ENCODE results near the gene TMEM94. TPM values are rescaled to one million over a fixed set of nuclear protein-coding genes. Genes with fewer than 3 reads are reported as not detected.

The TMEM94 gene
- total RNA-seq (94.7 TPM), polyA plus RNA-seq (1 to 10 TPM; 4.0 to 8.4 (median 6.2) TPM)

GRCh38 chr17:75456417-75457046 lies at the start of gene TMEM94:
Gene TMEM94, plus strand, starts transcription at chr17:75456635. Its CDS starts 15,271 bp downstream, at chr17:75471906.
- H3K4me1 Mint-ChIP-seq = peaks cover 12 to 47% (median 31%) of the 10 kb centered on the region in 4 donors
- H3K4me1 ChIP-seq (ENCODE audit: control insufficient read depth, insufficient read depth, low read length, poor library complexity, severe bottlenecking) = peaks cover 17% of the 10 kb centered on the region
- H3K27ac Mint-ChIP-seq = peak within 1 kb of the TSS; percentile 94 to 98 (median 97)

GRCh38 chr17:75407655-75408352 lies 48.6 kb upstream of the TMEM94 start:
- no peak for DNase-seq

More at GRCh38 chr17:75456417-75457046, at the start of gene TMEM94:
- Mint-ChIP-seq H3K9me3 (no peaks in the 10 kb centered on the region), H3K36me3 (no peaks in the 10 kb centered on the region), H3K4me3 (peak within 1 kb of the TSS; percentile 94 to 99 (median 98)), H3K27me3 (no peaks in the 10 kb centered on the region)
- Histone ChIP-seq H3K36me3 (ENCODE audit: control insufficient read depth, insufficient read depth, low read length) (no peaks in the 10 kb centered on the region), H3K9me3 (ENCODE audit: control insufficient read depth in 2 of 2, low read length in 2 of 2) (no peaks in the 10 kb centered on the region), H3K27me3 (ENCODE audit: control insufficient read depth, insufficient read depth, low read length) (no peaks in the 10 kb centered on the region), H3K27ac (ENCODE audit: insufficient read depth, low read length, poor library complexity, severe bottlenecking) (peak within 1 kb of the TSS; percentile 68), H3K4me3 (ENCODE audit: low read depth, low read length) (peak within 1 kb of the TSS; percentile 90)
- DNase-seq (peak; percentile 89 to 98 (median 92)), ATAC-seq (ENCODE audit: low read depth in 2 of 2) (peak; percentile 96 to 97)

GRCh38 chr17:75410141-75410540 lies 46.3 kb upstream of the TMEM94 start:
- Mint-ChIP-seq H3K4me1 (peaks cover 10 to 30% (median 18%) of the 10 kb centered on the region in 4 donors), H3K27ac (peak overlapping the region in 1 of 3 donors; percentile 14), H3K27me3 (peaks cover 22% of the 10 kb centered on the region), H3K4me3 (peak overlapping the region in 1 of 4 donors; percentile 71), H3K36me3 (no peaks in the 10 kb centered on the region), H3K9me3 (no peaks in the 10 kb centered on the region)
- no peaks in the 10 kb centered on the region for H3K36me3 ChIP-seq (ENCODE audit: control insufficient read depth, insufficient read depth, low read length)
- no peak overlapping the region for H3K27ac ChIP-seq (ENCODE audit: insufficient read depth, low read length, poor library complexity, severe bottlenecking)
- ATAC-seq (ENCODE audit: low read depth in 2 of 2) (no peak), DNase-seq (no peak)
- no peak overlapping the region for H3K4me3 ChIP-seq (ENCODE audit: low read depth, low read length)
- no peaks in the 10 kb centered on the region for H3K27me3 ChIP-seq (ENCODE audit: control insufficient read depth, insufficient read depth, low read length)
- no peaks in the 10 kb centered on the region for H3K9me3 ChIP-seq (ENCODE audit: control insufficient read depth in 2 of 2, low read length in 2 of 2)
- H3K4me1 ChIP-seq (ENCODE audit: control insufficient read depth, insufficient read depth, low read length, poor library complexity, severe bottlenecking) = peaks cover 15% of the 10 kb centered on the region

More at GRCh38 chr17:75407655-75408352, 48.6 kb upstream of the TMEM94 start:
- H3K9me3 Mint-ChIP-seq = no peaks in the 10 kb centered on the region
- no peaks in the 10 kb centered on the region for H3K36me3 Mint-ChIP-seq
- H3K4me3 Mint-ChIP-seq = peak overlapping the region in 2 of 4 donors; percentile 26 to 34
- Histone ChIP-seq H3K4me3 (ENCODE audit: low read depth, low read length) (no peak overlapping the region), H3K27me3 (ENCODE audit: control insufficient read depth, insufficient read depth, low read length) (no peaks in the 10 kb centered on the region), H3K36me3 (ENCODE audit: control insufficient read depth, insufficient read depth, low read length) (no peaks in the 10 kb centered on the region), H3K9me3 (ENCODE audit: control insufficient read depth in 2 of 2, low read length in 2 of 2) (no peaks in the 10 kb centered on the region), H3K27ac (ENCODE audit: insufficient read depth, low read length, poor library complexity, severe bottlenecking) (no peak overlapping the region), H3K4me1 (ENCODE audit: control insufficient read depth, insufficient read depth, low read length, poor library complexity, severe bottlenecking) (peaks cover 35% of the 10 kb centered on the region)
- peaks cover 10% of the 10 kb centered on the region for H3K27me3 Mint-ChIP-seq
- H3K27ac Mint-ChIP-seq = peak overlapping the region in 2 of 3 donors; percentile 12 to 52
- no peak for ATAC-seq (ENCODE audit: low read depth in 2 of 2)
- peaks cover 13 to 44% (median 30%) of the 10 kb centered on the region in 4 donors for H3K4me1 Mint-ChIP-seq

- Histone ChIP-seq H3K4me1 (ENCODE audit: control insufficient read depth, insufficient read depth, low read length, poor library complexity, severe bottlenecking) (peaks cover 8% of the 10 kb centered on the region), H3K27me3 (ENCODE audit: control insufficient read depth, insufficient read depth, low read length) (no peaks in the 10 kb centered on the region), H3K9me3 (ENCODE audit: control insufficient read depth in 2 of 2, low read length in 2 of 2) (no peaks in the 10 kb centered on the region), H3K27ac (ENCODE audit: insufficient read depth, low read length, poor library complexity, severe bottlenecking) (no peak overlapping the region), H3K4me3 (ENCODE audit: low read depth, low read length) (no peak overlapping the region), H3K36me3 (ENCODE audit: control insufficient read depth, insufficient read depth, low read length) (no peaks in the 10 kb centered on the region)
- H3K27ac Mint-ChIP-seq = no peak overlapping the region
- DNase-seq = no peak
- peaks cover 30% of the 10 kb centered on the region for H3K27me3 Mint-ChIP-seq
- no peaks in the 10 kb centered on the region for H3K36me3 Mint-ChIP-seq
- H3K9me3 Mint-ChIP-seq = no peaks in the 10 kb centered on the region
- peaks cover 3 to 21% (median 9%) of the 10 kb centered on the region in 4 donors for H3K4me1 Mint-ChIP-seq
- ATAC-seq (ENCODE audit: low read depth in 2 of 2) = no peak
- H3K4me3 Mint-ChIP-seq = peak overlapping the region in 1 of 4 donors; percentile 60
Observed at GRCh38 chr17:75411328-75412067, 44.9 kb upstream of the TMEM94 start.

GRCh38 chr17:75412455-75413317 lies 43.7 kb upstream of the TMEM94 start:
- Mint-ChIP-seq H3K4me1 (peaks cover 0 to 18% (median 5%) of the 10 kb centered on the region in 4 donors), H3K4me3 (peak overlapping the region in 3 of 4 donors; percentile 50 to 68 (median 53)), H3K27ac (peak overlapping the region in 2 of 3 donors; percentile 17 to 88), H3K27me3 (peaks cover 37% of the 10 kb centered on the region), H3K9me3 (no peaks in the 10 kb centered on the region), H3K36me3 (no peaks in the 10 kb centered on the region)
- H3K4me1 ChIP-seq (ENCODE audit: control insufficient read depth, insufficient read depth, low read length, poor library complexity, severe bottlenecking) = peaks cover 4% of the 10 kb centered on the region
- ATAC-seq (ENCODE audit: low read depth in 2 of 2) (peak; percentile 77 to 84), DNase-seq (peak; percentile 64 to 85 (median 81))
- H3K27ac ChIP-seq (ENCODE audit: insufficient read depth, low read length, poor library complexity, severe bottlenecking) = no peak overlapping the region
- H3K27me3 ChIP-seq (ENCODE audit: control insufficient read depth, insufficient read depth, low read length) = no peaks in the 10 kb centered on the region
- peak overlapping the region; percentile 54 for H3K4me3 ChIP-seq (ENCODE audit: low read depth, low read length)
- H3K9me3 ChIP-seq (ENCODE audit: control insufficient read depth in 2 of 2, low read length in 2 of 2) = no peaks in the 10 kb centered on the region
- H3K36me3 ChIP-seq (ENCODE audit: control insufficient read depth, insufficient read depth, low read length) = no peaks in the 10 kb centered on the region

GRCh38 chr17:75414488-75414887 lies 41.9 kb upstream of the TMEM94 start:
- H3K27me3 Mint-ChIP-seq = peaks cover 51% of the 10 kb centered on the region
- Histone ChIP-seq H3K4me3 (ENCODE audit: low read depth, low read length) (no peak overlapping the region), H3K9me3 (ENCODE audit: control insufficient read depth in 2 of 2, low read length in 2 of 2) (no peaks in the 10 kb centered on the region), H3K36me3 (ENCODE audit: control insufficient read depth, insufficient read depth, low read length) (no peaks in the 10 kb centered on the region), H3K27ac (ENCODE audit: insufficient read depth, low read length, poor library complexity, severe bottlenecking) (no peak overlapping the region), H3K4me1 (ENCODE audit: control insufficient read depth, insufficient read depth, low read length, poor library complexity, severe bottlenecking) (peaks cover 4% of the 10 kb centered on the region), H3K27me3 (ENCODE audit: control insufficient read depth, insufficient read depth, low read length) (no peaks in the 10 kb centered on the region)
- no peaks in the 10 kb centered on the region for H3K9me3 Mint-ChIP-seq
- peaks cover 0 to 18% (median 5%) of the 10 kb centered on the region in 4 donors for H3K4me1 Mint-ChIP-seq
- H3K36me3 Mint-ChIP-seq = no peaks in the 10 kb centered on the region
- H3K4me3 Mint-ChIP-seq = no peak overlapping the region
- ATAC-seq (ENCODE audit: low read depth in 2 of 2) = no peak
- DNase-seq = no peak
- H3K27ac Mint-ChIP-seq = no peak overlapping the region

GRCh38 chr17:75416006-75416405 lies 40.4 kb upstream of the TMEM94 start:
- ATAC-seq (ENCODE audit: low read depth in 2 of 2) (no peak), DNase-seq (no peak)
- H3K4me3 Mint-ChIP-seq = no peak overlapping the region
- no peaks in the 10 kb centered on the region for H3K36me3 ChIP-seq (ENCODE audit: control insufficient read depth, insufficient read depth, low read length)
- H3K27ac Mint-ChIP-seq = no peak overlapping the region
- H3K27me3 Mint-ChIP-seq = peaks cover 46% of the 10 kb centered on the region
- no peaks in the 10 kb centered on the region for H3K9me3 Mint-ChIP-seq
- H3K36me3 Mint-ChIP-seq = no peaks in the 10 kb centered on the region
- peaks cover 4% of the 10 kb centered on the region for H3K4me1 ChIP-seq (ENCODE audit: control insufficient read depth, insufficient read depth, low read length, poor library complexity, severe bottlenecking)
- no peak overlapping the region for H3K27ac ChIP-seq (ENCODE audit: insufficient read depth, low read length, poor library complexity, severe bottlenecking)
- no peaks in the 10 kb centered on the region for H3K27me3 ChIP-seq (ENCODE audit: control insufficient read depth, insufficient read depth, low read length)
- no peak overlapping the region for H3K4me3 ChIP-seq (ENCODE audit: low read depth, low read length)
- no peaks in the 10 kb centered on the region for H3K9me3 ChIP-seq (ENCODE audit: control insufficient read depth in 2 of 2, low read length in 2 of 2)
- peaks cover 0 to 15% (median 5%) of the 10 kb centered on the region in 4 donors for H3K4me1 Mint-ChIP-seq

Data from CD4-positive, CD25-positive, alpha-beta regulatory T cell (primary cell).